ENCODE data around the gene SINHCAF. TPM values are rescaled to one million over a fixed set of nuclear protein-coding genes. Genes with fewer than 3 reads are reported as not detected.

SINHCAF gene
- total and polyA plus RNA-seq, 2 experiments from 2014 or later: 66.2 to 122 TPM

GRCh38 chr12:31342286-31342685 lies 16.3 kb upstream of the SINHCAF start:
- Histone ChIP-seq H3K4me3 (no peak overlapping the region), H3K27me3 (no peaks in the 10 kb centered on the region), H3K36me3 (replicated peaks; ENCODE audit: insufficient read depth, low read depth) (no peaks in the 10 kb centered on the region), H3K4me2 (no peak overlapping the region), H2AFZ (no peak overlapping the region), H3K4me1 (ENCODE audit: insufficient read depth) (no peaks in the 10 kb centered on the region), H4K20me1 (ENCODE audit: insufficient read depth, poor library complexity, severe bottlenecking) (no peaks in the 10 kb centered on the region), H3K9me3 (ENCODE audit: low read depth) (no peaks in the 10 kb centered on the region), H3K27ac (no peak overlapping the region), H3K79me2 (no peaks in the 10 kb centered on the region), H3K9me2 (replicated peaks; ENCODE audit: insufficient read depth) (no peaks in the 10 kb centered on the region)
- WGBS (ENCODE audit: low lambda C conversion rate, missing lambda C conversion rate): 76% methylated on average over 1 of the region's 1 CpG
- no peak for DNase-seq (ENCODE audit: low spot score)
- TF ChIP-seq CTCF (IDR thresholded peaks at IDR 0.05; ENCODE audit: poor library complexity): no peak
- no peak for TF ChIP-seq EZH2 (IDR thresholded peaks at IDR 0.05; ENCODE audit: borderline replicate concordance)
- no peak for TF ChIP-seq EZH2phosphoT487 (IDR thresholded peaks at IDR 0.05; ENCODE audit: low read depth, severe bottlenecking, unreplicated experiment)

- no peaks in the 10 kb centered on the region for H3K79me2 ChIP-seq
- TF ChIP-seq CTCF (IDR thresholded peaks at IDR 0.05; ENCODE audit: poor library complexity) (no peak), EZH2 (IDR thresholded peaks at IDR 0.05; ENCODE audit: borderline replicate concordance) (no peak), EZH2phosphoT487 (IDR thresholded peaks at IDR 0.05; ENCODE audit: low read depth, severe bottlenecking, unreplicated experiment) (no peak)
- no peak overlapping the region for H3K4me2 ChIP-seq
- no peak for DNase-seq (ENCODE audit: low spot score)
- H3K9me3 ChIP-seq (ENCODE audit: low read depth): no peaks in the 10 kb centered on the region
- no peaks in the 10 kb centered on the region for H3K4me1 ChIP-seq (ENCODE audit: insufficient read depth)
- H3K36me3 ChIP-seq (replicated peaks; ENCODE audit: insufficient read depth, low read depth): no peaks in the 10 kb centered on the region
- H2AFZ ChIP-seq: no peak overlapping the region
- H3K4me3 ChIP-seq: no peak overlapping the region
- H3K27ac ChIP-seq: no peak overlapping the region
- WGBS (ENCODE audit: low lambda C conversion rate, missing lambda C conversion rate): 69% methylated on average over 10 of the region's 10 CpGs
- no peaks in the 10 kb centered on the region for H3K27me3 ChIP-seq
- no peaks in the 10 kb centered on the region for H3K9me2 ChIP-seq (replicated peaks; ENCODE audit: insufficient read depth)
- no peaks in the 10 kb centered on the region for H4K20me1 ChIP-seq (ENCODE audit: insufficient read depth, poor library complexity, severe bottlenecking)
These were observed 14.1 kb upstream of the SINHCAF start for GRCh38 chr12:31339831-31340622.

- H3K4me2 ChIP-seq: peak overlapping the region; percentile 48
- no peak overlapping the region for H2AFZ ChIP-seq
- H3K79me2 ChIP-seq: no peaks in the 10 kb centered on the region
- H3K4me3 ChIP-seq: no peak overlapping the region
- peak overlapping the region; percentile 78 for H3K27ac ChIP-seq
- no peaks in the 10 kb centered on the region for H3K4me1 ChIP-seq (ENCODE audit: insufficient read depth)
- H4K20me1 ChIP-seq (ENCODE audit: insufficient read depth, poor library complexity, severe bottlenecking): no peaks in the 10 kb centered on the region
- H3K36me3 ChIP-seq (replicated peaks; ENCODE audit: insufficient read depth, low read depth): no peaks in the 10 kb centered on the region
- peak; percentile 37 for DNase-seq (ENCODE audit: low spot score)
- no peaks in the 10 kb centered on the region for H3K9me2 ChIP-seq (replicated peaks; ENCODE audit: insufficient read depth)
- no peaks in the 10 kb centered on the region for H3K27me3 ChIP-seq
- H3K9me3 ChIP-seq (ENCODE audit: low read depth): no peaks in the 10 kb centered on the region
- TF ChIP-seq EZH2 (IDR thresholded peaks at IDR 0.05; ENCODE audit: borderline replicate concordance) (no peak), CTCF (IDR thresholded peaks at IDR 0.05; ENCODE audit: poor library complexity) (no peak), EZH2phosphoT487 (IDR thresholded peaks at IDR 0.05; ENCODE audit: low read depth, severe bottlenecking, unreplicated experiment) (no peak)
- 57% methylated on average over 4 of the region's 4 CpGs for WGBS (ENCODE audit: low lambda C conversion rate, missing lambda C conversion rate)
These were observed 12.0 kb upstream of the SINHCAF start for GRCh38 chr12:31337952-31338351.
